HFFc6 (cell line): ENCODE data around the gene RUNX3. TPM values are rescaled to one million over a fixed set of nuclear protein-coding genes. Genes with fewer than 3 reads are reported as not detected.

Experiments
- DNase-seq: peaks from one replicate; pipeline ENCODE4 v3.0.0-alpha.2; 2018
- H3K27ac Mint-ChIP-seq: 2 replicates; pipeline ENCODE4 v1.8.0; 2020; ENCODE audit warnings: mild to moderate bottlenecking, mixed read lengths
- H3K27me3 Mint-ChIP-seq: 2 replicates; pipeline ENCODE4 v1.8.0; 2021; ENCODE audit warnings: mild to moderate bottlenecking, moderate library complexity, mixed read lengths; ENCODE audit not compliant: insufficient read depth
- H3K36me3 Mint-ChIP-seq: 2 replicates; pipeline ENCODE4 v1.8.0; 2021; ENCODE audit warnings: low read depth, mixed read lengths
- H3K4me1 Mint-ChIP-seq: 2 replicates; pipeline ENCODE4 v1.8.0; 2020; ENCODE audit warnings: low read depth, mixed read lengths
- H3K4me3 Mint-ChIP-seq: 2 replicates; pipeline ENCODE4 v1.8.0; 2020; ENCODE audit warnings: mild to moderate bottlenecking, moderate library complexity, mixed read lengths
- H3K9me3 Mint-ChIP-seq: 2 replicates; pipeline ENCODE4 v1.8.0; 2020; ENCODE audit warnings: mild to moderate bottlenecking, mixed read lengths
- total RNA-seq, 6 experiments: library from RNA; stranded (reverse); fragmentation: NEBNext Ultra II Directional; extraction: Animal tissue kit (Norgen Biotek cat#: 25700); gene quantifications; 2 replicates in 1 of 6; 3 replicates in 5 of 6; pipeline ENCODE4 v1.2.3, GENCODE V29; 2021
- TF ChIP-seq, protein P1 (sequence below): fragments of 200-600 bp; sonication (generic); IDR thresholded peaks from 2 replicates; pipeline ENCODE4 v1.5.0; 2021; ENCODE audit warnings: antibody characterized with exemption, mild to moderate bottlenecking

RUNX3 gene
- total RNA-seq, 6 experiments from 2014 or later: not detected

DNA sequence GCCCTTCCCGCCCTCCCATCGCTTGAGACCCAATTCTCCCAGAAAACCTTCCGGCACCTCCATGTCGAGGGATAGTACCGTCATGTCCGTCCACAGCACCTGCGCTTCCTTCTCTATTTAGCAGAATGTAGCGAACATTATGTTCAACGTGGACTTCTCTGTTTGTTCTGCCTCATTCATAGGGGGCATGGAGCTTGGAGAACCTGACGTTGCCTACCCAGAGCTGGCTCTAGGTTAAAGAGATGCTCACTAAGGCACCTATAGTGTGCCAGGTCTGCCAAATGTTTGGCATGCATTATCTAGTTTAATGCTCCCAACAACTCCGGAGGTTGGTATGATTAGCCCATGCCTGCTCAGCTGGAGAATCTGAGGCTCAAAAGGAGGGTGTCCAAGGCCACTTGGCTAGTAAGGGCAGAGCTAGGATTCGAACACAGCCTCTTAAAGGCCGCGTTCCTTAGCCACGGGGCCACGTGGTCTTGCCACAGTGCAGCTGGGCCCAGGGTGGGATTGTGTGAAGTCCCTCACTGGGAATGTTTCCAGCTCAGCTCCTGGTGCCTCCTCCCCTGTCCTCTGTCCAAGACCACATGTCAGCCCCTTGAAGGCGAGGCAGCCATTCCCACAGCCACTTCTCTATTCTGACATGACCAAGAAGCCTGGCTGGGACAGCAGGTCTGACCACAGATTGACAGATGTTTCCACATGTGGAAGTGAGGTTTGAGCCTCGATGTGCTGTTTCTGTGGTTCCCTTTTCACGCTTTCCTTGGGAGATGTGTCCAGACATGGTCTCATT lies 57.8 kb downstream of the RUNX3 start:
- H3K36me3 Mint-ChIP-seq: no peaks in the 10 kb centered on the region
- peaks cover 9% of the 10 kb centered on the region for H3K27me3 Mint-ChIP-seq
- peaks cover 16% of the 10 kb centered on the region for H3K4me1 Mint-ChIP-seq
- H3K27ac Mint-ChIP-seq: no peak overlapping the region
- H3K9me3 Mint-ChIP-seq: no peaks in the 10 kb centered on the region
- TF ChIP-seq, protein P1, sequence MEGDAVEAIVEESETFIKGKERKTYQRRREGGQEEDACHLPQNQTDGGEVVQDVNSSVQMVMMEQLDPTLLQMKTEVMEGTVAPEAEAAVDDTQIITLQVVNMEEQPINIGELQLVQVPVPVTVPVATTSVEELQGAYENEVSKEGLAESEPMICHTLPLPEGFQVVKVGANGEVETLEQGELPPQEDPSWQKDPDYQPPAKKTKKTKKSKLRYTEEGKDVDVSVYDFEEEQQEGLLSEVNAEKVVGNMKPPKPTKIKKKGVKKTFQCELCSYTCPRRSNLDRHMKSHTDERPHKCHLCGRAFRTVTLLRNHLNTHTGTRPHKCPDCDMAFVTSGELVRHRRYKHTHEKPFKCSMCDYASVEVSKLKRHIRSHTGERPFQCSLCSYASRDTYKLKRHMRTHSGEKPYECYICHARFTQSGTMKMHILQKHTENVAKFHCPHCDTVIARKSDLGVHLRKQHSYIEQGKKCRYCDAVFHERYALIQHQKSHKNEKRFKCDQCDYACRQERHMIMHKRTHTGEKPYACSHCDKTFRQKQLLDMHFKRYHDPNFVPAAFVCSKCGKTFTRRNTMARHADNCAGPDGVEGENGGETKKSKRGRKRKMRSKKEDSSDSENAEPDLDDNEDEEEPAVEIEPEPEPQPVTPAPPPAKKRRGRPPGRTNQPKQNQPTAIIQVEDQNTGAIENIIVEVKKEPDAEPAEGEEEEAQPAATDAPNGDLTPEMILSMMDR: no peak
- no peak overlapping the region for H3K4me3 Mint-ChIP-seq
- DNase-seq: no peak

- no peak for DNase-seq
- Mint-ChIP-seq H3K9me3 (no peaks in the 10 kb centered on the region), H3K27me3 (peaks cover 9% of the 10 kb centered on the region), H3K4me3 (no peak overlapping the region), H3K36me3 (no peaks in the 10 kb centered on the region), H3K4me1 (peaks cover 23% of the 10 kb centered on the region), H3K27ac (no peak overlapping the region)
- TF ChIP-seq, protein P1: no peak
These were observed 58.7 kb downstream of the RUNX3 start for GRCh38 chr1:24871306-24871901.

- TF ChIP-seq, protein P1: no peak
- Mint-ChIP-seq H3K9me3 (no peaks in the 10 kb centered on the region), H3K4me3 (no peak overlapping the region), H3K36me3 (no peaks in the 10 kb centered on the region), H3K4me1 (peaks cover 25% of the 10 kb centered on the region), H3K27ac (no peak overlapping the region), H3K27me3 (peaks cover 9% of the 10 kb centered on the region)
- DNase-seq: no peak
These were observed 59.4 kb downstream of the RUNX3 start for GRCh38 chr1:24870551-24871195.

GRCh38 chr1:24868016-24868875 lies 61.8 kb downstream of the RUNX3 start:
- Mint-ChIP-seq H3K27ac (no peak overlapping the region; the same call in 1 of the 2 replicates), H3K4me3 (no peak overlapping the region), H3K27me3 (peaks cover 6% of the 10 kb centered on the region), H3K36me3 (no peaks in the 10 kb centered on the region), H3K9me3 (no peaks in the 10 kb centered on the region), H3K4me1 (peaks cover 32% of the 10 kb centered on the region)
- DNase-seq: no peak
- TF ChIP-seq, protein P1: no peak
